NB4 (cell line): ENCODE measurements around the gene DZIP1.
"Not testable (repeated sequence)": the region's sequence is repeated elsewhere in the genome, so short reads cannot be mapped to it uniquely, and the experiment has no call there.

Experiments used
- DNase-seq: peaks from one replicate; pipeline ENCODE4 v3.0.0; 2010; ENCODE audit warnings: low read depth
- H3K4me3 ChIP-seq: one replicate; pipeline ENCODE4 v1.5.1; 2011; ENCODE audit warnings: mild to moderate bottlenecking, low read depth, low read length, moderate library complexity
- CTCF ChIP-seq: IDR thresholded peaks from one replicate; pipeline ENCODE4 v1.5.1; 2012; ENCODE audit warnings: low read depth, low read length
- MAX ChIP-seq: IDR thresholded peaks from 2 replicates; pipeline ENCODE4 v1.6.1; 2011; ENCODE audit warnings: low read depth, low read length
- MYC ChIP-seq: IDR thresholded peaks from 2 replicates; pipeline ENCODE4 v1.6.1; 2011; ENCODE audit warnings: low read depth, low read length
- POLR2A ChIP-seq: IDR thresholded peaks from 2 replicates; pipeline ENCODE4 v1.6.1; 2011; ENCODE audit warnings: mild to moderate bottlenecking; ENCODE audit not compliant: insufficient read length; ENCODE audit errors: extremely low read depth

DZIP1 gene

GRCh38 chr13:95644601-95645052, at the start of gene DZIP1:
Gene DZIP1 (minus strand): TSS chr13:95644706. CDS start chr13:95642029, 2,677 bp downstream.
- no peak for TF ChIP-seq MAX
- TF ChIP-seq MYC, result no peak
- TF ChIP-seq CTCF, result no peak
- no peak for TF ChIP-seq POLR2A
- H3K4me3 ChIP-seq, result no peak within 1 kb of the TSS
- DNase-seq, result no peak

- not testable (repeated sequence) for DNase-seq
Measured at GRCh38 chr13:95690986-95691385, 46.5 kb upstream of the DZIP1 start.

GRCh38 chr13:95689582-95689926, 45.0 kb upstream of the DZIP1 start:
- H3K4me3 ChIP-seq, result no peak overlapping the region
- TF ChIP-seq MAX (no peak), POLR2A (no peak), MYC (no peak), CTCF (no peak)
- DNase-seq, result no peak

More at GRCh38 chr13:95690986-95691385, 46.5 kb upstream of the DZIP1 start:
- not testable (repeated sequence) for H3K4me3 ChIP-seq

GRCh38 chr13:95684960-95685359, 40.5 kb upstream of the DZIP1 start:
- DNase-seq, H3K4me3 ChIP-seq: not testable (repeated sequence)

GRCh38 chr13:95684418-95684817, 39.9 kb upstream of the DZIP1 start:
- no peak for DNase-seq
- TF ChIP-seq POLR2A, result no peak
- no peak for TF ChIP-seq CTCF
- no peak for TF ChIP-seq MAX
- TF ChIP-seq MYC, result no peak
- H3K4me3 ChIP-seq, result no peak overlapping the region

- no peak for DNase-seq
- peak overlapping the region; percentile 94 for H3K4me3 ChIP-seq
Measured at GRCh38 chr13:95679722-95680121, 35.2 kb upstream of the DZIP1 start.

More at GRCh38 chr13:95679722-95680121, 35.2 kb upstream of the DZIP1 start:
- no peak for TF ChIP-seq MYC
- no peak for TF ChIP-seq POLR2A
- no peak for TF ChIP-seq CTCF
- no peak for TF ChIP-seq MAX
